Memory B cell (primary cell): Measurements from ENCODE around the gene NFIA.

Experiments
- ATAC-seq: fragments of 150-1000 bp; cut with Tn5 transposase; 2 replicates; pipeline ENCODE4 v1.10.0; 2021; ENCODE audit warnings: low read depth, mild to moderate bottlenecking, moderate library complexity
- DNase-seq, 2 donors: peaks; one replicate each; pipeline ENCODE4 v3.0.0; 2022; ENCODE audit warnings: low spot score in 2 of 2
- H3K27ac Mint-ChIP-seq: one replicate; pipeline ENCODE4 v1.8.0; 2022; ENCODE audit warnings: mild to moderate bottlenecking, moderate library complexity, mixed read lengths
- H3K27me3 Mint-ChIP-seq: one replicate; pipeline ENCODE4 v1.8.0; 2022; ENCODE audit warnings: mixed read lengths
- H3K36me3 Mint-ChIP-seq: one replicate; pipeline ENCODE4 v1.8.0; 2022; ENCODE audit warnings: mild to moderate bottlenecking, mixed read lengths
- H3K4me1 Mint-ChIP-seq: one replicate; pipeline ENCODE4 v1.8.0; 2022; ENCODE audit warnings: mixed read lengths
- H3K4me3 Mint-ChIP-seq: one replicate; pipeline ENCODE4 v1.8.0; 2022; ENCODE audit warnings: mild to moderate bottlenecking, moderate library complexity, mixed read lengths
- H3K9me3 Mint-ChIP-seq: one replicate; pipeline ENCODE4 v1.8.0; 2022; ENCODE audit warnings: mixed read lengths

The NFIA gene

GRCh38 chr1:61432616-61433388, 350.4 kb downstream of the NFIA start:
- H3K4me3 Mint-ChIP-seq, result no peak overlapping the region
- H3K9me3 Mint-ChIP-seq, result no peaks in the 10 kb centered on the region
- H3K4me1 Mint-ChIP-seq, result no peaks in the 10 kb centered on the region
- no peak for ATAC-seq
- DNase-seq, result no peak
- peaks cover 8% of the 10 kb centered on the region for H3K27me3 Mint-ChIP-seq
- H3K36me3 Mint-ChIP-seq, result no peaks in the 10 kb centered on the region
- no peak overlapping the region for H3K27ac Mint-ChIP-seq

- Mint-ChIP-seq H3K4me1 (no peaks in the 10 kb centered on the region), H3K9me3 (no peaks in the 10 kb centered on the region), H3K27me3 (peaks cover 8% of the 10 kb centered on the region), H3K36me3 (no peaks in the 10 kb centered on the region), H3K27ac (no peak overlapping the region), H3K4me3 (no peak overlapping the region)
- ATAC-seq (no peak), DNase-seq (no peak)
These were observed 351.3 kb downstream of the NFIA start for GRCh38 chr1:61433646-61434045.

GRCh38 chr1:61434276-61434675, 351.9 kb downstream of the NFIA start:
- Mint-ChIP-seq H3K4me1 (no peaks in the 10 kb centered on the region), H3K9me3 (no peaks in the 10 kb centered on the region), H3K36me3 (no peaks in the 10 kb centered on the region), H3K4me3 (no peak overlapping the region), H3K27me3 (peaks cover 8% of the 10 kb centered on the region), H3K27ac (no peak overlapping the region)
- ATAC-seq (no peak), DNase-seq (no peak)

GRCh38 chr1:61435226-61435625, 352.9 kb downstream of the NFIA start:
- H3K4me1 Mint-ChIP-seq, result no peaks in the 10 kb centered on the region
- ATAC-seq (no peak), DNase-seq (no peak)
- H3K27me3 Mint-ChIP-seq, result peaks cover 10% of the 10 kb centered on the region
- no peaks in the 10 kb centered on the region for H3K9me3 Mint-ChIP-seq
- H3K36me3 Mint-ChIP-seq, result no peaks in the 10 kb centered on the region
- H3K27ac Mint-ChIP-seq, result no peak overlapping the region
- no peak overlapping the region for H3K4me3 Mint-ChIP-seq

GRCh38 chr1:61436016-61436415, 353.7 kb downstream of the NFIA start:
- Mint-ChIP-seq H3K27ac (no peak overlapping the region), H3K36me3 (no peaks in the 10 kb centered on the region), H3K27me3 (peaks cover 7% of the 10 kb centered on the region), H3K4me3 (no peak overlapping the region), H3K4me1 (no peaks in the 10 kb centered on the region), H3K9me3 (no peaks in the 10 kb centered on the region)
- DNase-seq, result no peak
- ATAC-seq, result no peak

DNA sequence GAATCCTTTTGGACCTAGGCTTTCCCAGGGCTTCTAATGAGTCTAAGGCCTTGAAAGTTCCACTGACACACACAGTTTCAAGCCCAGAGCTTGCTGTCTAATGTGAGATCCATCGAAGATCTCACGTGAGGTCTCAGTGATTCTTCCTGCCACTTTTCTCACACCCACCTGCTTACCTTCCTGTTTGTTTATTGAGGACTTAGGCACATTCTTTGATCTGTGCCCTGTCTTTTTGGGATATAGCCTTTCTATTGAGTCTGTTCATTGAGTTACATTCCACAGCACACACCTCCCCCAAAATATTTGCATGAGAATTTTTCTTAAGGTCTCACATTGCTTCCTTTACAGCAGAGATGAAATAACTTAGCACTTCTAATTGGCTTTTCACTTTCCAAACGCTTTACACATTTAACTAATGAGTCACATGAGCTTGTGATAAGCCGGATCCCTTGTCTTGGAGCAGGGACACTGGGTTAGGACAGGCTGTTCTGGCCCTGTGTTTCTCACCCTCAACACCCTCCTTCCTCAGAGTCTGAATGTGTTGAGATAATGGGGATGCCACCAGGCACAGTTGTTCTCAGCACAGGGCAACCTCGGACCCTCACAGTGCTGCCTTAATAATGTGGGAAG, 354.2 kb downstream of the NFIA start:
- H3K4me1 Mint-ChIP-seq, result no peaks in the 10 kb centered on the region
- ATAC-seq (no peak), DNase-seq (no peak)
- no peaks in the 10 kb centered on the region for H3K9me3 Mint-ChIP-seq
- no peaks in the 10 kb centered on the region for H3K36me3 Mint-ChIP-seq
- peaks cover 10% of the 10 kb centered on the region for H3K27me3 Mint-ChIP-seq
- H3K27ac Mint-ChIP-seq, result no peak overlapping the region
- no peak overlapping the region for H3K4me3 Mint-ChIP-seq

DNA sequence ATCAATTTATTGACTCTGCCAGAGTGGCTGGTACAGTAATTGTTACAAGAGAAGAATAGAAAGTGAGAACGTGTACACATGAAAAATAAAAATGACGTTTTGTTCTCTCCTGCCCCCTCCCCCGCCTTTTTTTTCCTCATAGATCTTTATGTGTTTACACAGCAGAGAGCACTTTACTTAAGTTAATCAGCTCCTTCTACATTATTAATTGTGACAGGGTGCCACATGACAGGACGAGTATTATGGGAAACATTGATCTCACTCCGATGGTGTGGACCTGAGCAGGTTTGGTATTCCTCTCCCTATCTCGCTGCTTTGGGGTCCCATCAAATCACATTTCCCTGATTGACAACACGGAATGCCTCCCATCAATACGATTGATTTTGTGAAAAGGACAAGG, 356.9 kb downstream of the NFIA start:
- Mint-ChIP-seq H3K27ac (no peak overlapping the region), H3K36me3 (no peaks in the 10 kb centered on the region), H3K9me3 (no peaks in the 10 kb centered on the region), H3K27me3 (peaks cover 10% of the 10 kb centered on the region), H3K4me1 (no peaks in the 10 kb centered on the region), H3K4me3 (no peak overlapping the region)
- ATAC-seq, result no peak
- no peak for DNase-seq

GRCh38 chr1:61441723-61442262, 359.4 kb downstream of the NFIA start:
- peaks cover 10% of the 10 kb centered on the region for H3K27me3 Mint-ChIP-seq
- ATAC-seq (no peak), DNase-seq (no peak)
- H3K4me3 Mint-ChIP-seq, result no peak overlapping the region
- no peaks in the 10 kb centered on the region for H3K36me3 Mint-ChIP-seq
- no peaks in the 10 kb centered on the region for H3K4me1 Mint-ChIP-seq
- no peak overlapping the region for H3K27ac Mint-ChIP-seq
- H3K9me3 Mint-ChIP-seq, result no peaks in the 10 kb centered on the region

DNA sequence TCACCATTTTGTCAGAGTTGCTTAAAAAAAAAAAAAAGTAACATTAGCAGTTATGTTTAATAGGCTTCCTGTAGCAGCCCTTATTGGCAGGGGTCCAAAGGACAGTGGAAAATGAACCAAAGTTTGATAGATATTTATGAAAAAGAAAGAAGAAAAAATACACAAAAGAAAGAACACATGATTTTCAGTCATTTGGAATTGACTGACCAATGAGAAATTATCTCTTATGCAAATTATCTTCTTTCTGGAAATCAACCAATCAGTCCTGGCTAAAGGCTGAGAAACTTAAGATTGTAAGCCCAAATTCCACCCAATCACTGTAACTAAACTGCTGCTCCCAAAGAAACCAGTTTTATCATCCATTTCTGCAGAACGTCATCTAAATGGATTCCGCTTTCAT, 360.2 kb downstream of the NFIA start:
- H3K4me1 Mint-ChIP-seq, result no peaks in the 10 kb centered on the region
- H3K9me3 Mint-ChIP-seq, result no peaks in the 10 kb centered on the region
- H3K4me3 Mint-ChIP-seq, result no peak overlapping the region
- ATAC-seq (no peak), DNase-seq (no peak)
- no peaks in the 10 kb centered on the region for H3K36me3 Mint-ChIP-seq
- H3K27ac Mint-ChIP-seq, result no peak overlapping the region
- peaks cover 6% of the 10 kb centered on the region for H3K27me3 Mint-ChIP-seq

DNA sequence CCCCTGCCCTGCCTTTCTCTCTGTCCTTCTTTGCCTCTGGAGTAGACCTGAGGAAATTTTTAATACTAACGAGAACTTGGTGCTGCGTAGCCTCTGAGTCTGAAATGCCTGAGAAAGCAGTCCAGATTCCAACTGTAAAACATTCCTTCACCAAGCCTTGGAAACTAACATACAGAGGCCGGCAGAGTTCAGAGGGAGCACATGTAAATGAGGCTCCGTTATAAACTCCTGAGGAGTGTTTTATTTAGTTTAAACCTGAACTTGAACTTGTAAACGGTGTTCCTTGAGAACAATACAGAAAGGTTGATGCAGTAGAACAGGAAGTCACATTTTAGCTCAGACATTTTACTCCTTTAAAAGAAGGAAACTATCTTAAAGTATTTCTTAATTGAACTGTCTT, 361.9 kb downstream of the NFIA start:
- H3K4me3 Mint-ChIP-seq, result no peak overlapping the region
- peaks cover 5% of the 10 kb centered on the region for H3K27me3 Mint-ChIP-seq
- H3K27ac Mint-ChIP-seq, result no peak overlapping the region
- no peaks in the 10 kb centered on the region for H3K36me3 Mint-ChIP-seq
- no peaks in the 10 kb centered on the region for H3K4me1 Mint-ChIP-seq
- ATAC-seq (no peak), DNase-seq (no peak)
- no peaks in the 10 kb centered on the region for H3K9me3 Mint-ChIP-seq

- Mint-ChIP-seq H3K9me3 (no peaks in the 10 kb centered on the region), H3K36me3 (no peaks in the 10 kb centered on the region), H3K27me3 (peaks cover 4% of the 10 kb centered on the region), H3K4me1 (no peaks in the 10 kb centered on the region), H3K4me3 (no peak overlapping the region), H3K27ac (no peak overlapping the region)
- no peak for ATAC-seq
- no peak for DNase-seq
These were observed 363.0 kb downstream of the NFIA start for GRCh38 chr1:61445269-61445825.

DNA sequence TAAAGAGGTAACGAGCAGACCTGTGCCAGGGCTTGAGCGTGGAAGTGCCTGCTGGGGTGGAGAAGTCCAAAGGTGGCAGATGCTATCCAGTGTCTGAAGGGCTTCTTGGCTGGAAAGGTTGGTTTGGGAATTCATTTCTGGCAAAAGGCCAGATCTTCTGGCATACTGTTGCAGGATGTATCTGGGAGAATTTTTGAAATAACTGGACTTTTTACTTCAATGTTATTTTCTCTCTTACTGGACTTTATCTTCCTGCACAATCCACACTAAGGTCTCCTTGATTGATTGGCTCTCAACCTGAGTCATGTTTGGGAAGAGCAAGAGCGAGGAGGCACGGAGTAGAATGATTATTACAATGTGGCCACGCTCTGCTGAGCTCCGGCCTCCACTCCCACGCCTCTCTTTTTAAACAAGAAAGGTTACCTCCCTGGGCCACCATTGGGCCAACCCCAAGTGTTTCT, 364.2 kb downstream of the NFIA start:
- ATAC-seq (no peak), DNase-seq (no peak)
- Mint-ChIP-seq H3K4me3 (no peak overlapping the region), H3K27me3 (peaks cover 1% of the 10 kb centered on the region), H3K4me1 (no peaks in the 10 kb centered on the region), H3K36me3 (no peaks in the 10 kb centered on the region), H3K9me3 (no peaks in the 10 kb centered on the region), H3K27ac (no peak overlapping the region)

DNA sequence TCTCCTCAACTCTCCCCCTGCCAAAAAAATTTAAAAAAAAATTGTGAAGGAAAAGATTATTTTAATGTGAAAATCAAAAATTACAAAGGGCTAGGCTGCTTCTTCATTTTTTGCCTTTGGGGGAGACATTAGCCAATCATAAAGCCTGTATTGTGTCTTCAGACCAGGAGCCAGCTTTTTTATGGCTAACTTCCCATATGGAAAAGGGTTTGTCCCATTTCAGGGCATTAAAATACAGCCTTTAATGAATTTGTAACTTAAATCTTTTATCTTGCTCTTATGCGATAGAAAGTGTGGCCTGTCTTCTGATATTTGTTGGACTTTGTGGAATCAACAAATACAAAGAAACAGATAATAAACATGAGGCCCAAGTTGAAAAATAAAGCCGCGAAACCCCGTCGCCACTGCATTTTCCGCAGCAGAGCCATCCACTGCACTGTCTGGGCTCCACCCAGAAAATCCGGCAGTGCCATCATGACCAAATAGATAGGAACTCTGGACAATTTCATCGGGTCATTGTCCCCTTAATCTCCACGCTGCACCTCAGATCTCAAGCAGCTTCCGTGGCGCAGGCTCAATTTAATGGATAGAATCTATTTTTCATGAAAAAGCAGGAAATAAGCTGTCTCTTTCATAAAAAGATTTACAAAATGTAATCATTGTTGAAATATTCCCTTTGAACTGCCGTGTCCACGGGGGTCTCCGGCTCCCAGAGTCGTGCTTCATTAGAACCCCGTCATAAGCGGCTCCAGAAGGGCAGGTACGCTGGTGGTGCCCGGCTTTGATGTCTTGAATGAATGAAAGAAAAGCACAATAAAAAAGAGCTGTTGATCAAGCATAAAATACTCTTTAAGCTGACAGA, 365.0 kb downstream of the NFIA start:
- H3K27me3 Mint-ChIP-seq, result peaks cover 1% of the 10 kb centered on the region
- H3K36me3 Mint-ChIP-seq, result no peaks in the 10 kb centered on the region
- DNase-seq, result no peak
- no peak overlapping the region for H3K4me3 Mint-ChIP-seq
- ATAC-seq, result no peak
- no peaks in the 10 kb centered on the region for H3K4me1 Mint-ChIP-seq
- H3K27ac Mint-ChIP-seq, result no peak overlapping the region
- no peaks in the 10 kb centered on the region for H3K9me3 Mint-ChIP-seq

GRCh38 chr1:61447968-61448430, 365.6 kb downstream of the NFIA start:
- H3K4me1 Mint-ChIP-seq, result peaks cover 1% of the 10 kb centered on the region
- H3K27ac Mint-ChIP-seq, result no peak overlapping the region
- no peaks in the 10 kb centered on the region for H3K9me3 Mint-ChIP-seq
- H3K4me3 Mint-ChIP-seq, result no peak overlapping the region
- ATAC-seq, result no peak
- H3K36me3 Mint-ChIP-seq, result no peaks in the 10 kb centered on the region
- peaks cover 1% of the 10 kb centered on the region for H3K27me3 Mint-ChIP-seq
- no peak for DNase-seq
